GM19240 (cell line): ENCODE results near the gene CHRDL2.
"Not testable (repeated sequence)": the region's sequence is repeated elsewhere in the genome, so short reads cannot be mapped to it uniquely, and the experiment has no call there.

ENCODE experiments used
- DNase-seq: peaks from one replicate; pipeline ENCODE4 v3.0.0; 2011; ENCODE audit warnings: low spot score; ENCODE audit not compliant: insufficient read length

Gene CHRDL2

DNA sequence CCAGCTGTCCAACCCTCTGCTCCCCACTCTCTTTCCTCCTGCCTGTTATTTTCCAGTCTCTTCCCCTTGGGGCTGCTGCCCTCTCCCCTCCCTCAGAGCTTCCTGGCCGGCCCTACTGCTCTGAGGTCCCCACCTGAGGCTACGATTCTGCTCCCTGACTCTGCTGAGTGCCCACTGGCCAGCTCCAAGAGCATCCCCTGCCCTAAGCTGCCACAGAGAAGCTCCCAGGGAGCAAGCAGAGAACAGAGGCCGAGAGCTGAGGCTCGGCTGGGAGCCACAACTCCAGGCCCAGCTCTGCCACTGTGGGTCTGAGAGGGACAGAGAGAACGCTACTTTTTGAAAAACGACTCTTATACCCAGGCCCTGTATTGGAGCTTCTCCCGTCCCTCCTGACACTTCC, 61.1 kb downstream of the CHRDL2 start:
- DNase-seq, result no peak

DNA sequence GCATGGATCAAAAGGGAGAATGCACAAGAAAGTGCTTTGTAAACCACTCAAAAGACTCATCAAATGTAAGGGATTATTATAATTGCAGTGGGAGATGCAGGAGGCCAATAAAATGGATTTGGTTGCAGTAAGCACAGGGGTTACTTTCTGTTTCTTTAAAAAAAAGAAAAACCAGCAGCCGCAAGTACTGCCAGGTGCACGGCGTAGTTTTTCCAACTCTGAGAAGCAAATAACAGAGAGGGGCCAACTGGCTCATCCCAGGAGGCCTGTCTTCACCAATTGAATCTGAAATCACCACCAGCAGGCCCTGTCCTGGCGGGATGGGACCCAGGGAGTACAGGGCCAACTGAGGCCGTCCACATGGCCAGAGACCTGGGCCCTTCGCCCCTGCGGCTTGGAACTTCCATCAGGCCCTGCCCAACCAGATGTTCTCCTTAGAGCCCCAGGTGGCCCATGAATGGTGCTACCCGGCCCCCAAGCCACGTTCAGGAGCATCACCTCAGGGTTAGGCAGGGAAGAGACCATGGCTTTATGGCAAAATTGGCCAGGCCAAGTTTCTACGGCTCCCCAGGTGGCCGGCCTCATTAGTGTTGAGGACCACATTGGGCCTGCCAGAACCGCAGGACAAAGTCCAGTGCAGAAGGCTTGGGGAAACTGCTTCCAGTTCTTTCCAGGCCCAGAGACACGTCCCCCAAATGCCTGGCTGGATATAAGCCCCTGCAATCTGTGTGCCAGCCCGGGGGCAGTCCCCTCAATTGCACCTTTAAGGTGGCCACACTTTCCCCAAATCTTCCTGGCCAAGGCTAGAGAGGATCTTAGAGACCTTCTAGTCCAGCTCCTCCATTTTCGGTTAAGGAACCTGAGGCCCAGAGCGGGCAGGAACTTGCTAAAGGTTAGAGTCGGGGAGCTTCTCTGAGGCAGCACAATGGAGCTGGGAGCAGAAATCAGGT, 61.7 kb downstream of the CHRDL2 start:
- DNase-seq, result no peak

DNA sequence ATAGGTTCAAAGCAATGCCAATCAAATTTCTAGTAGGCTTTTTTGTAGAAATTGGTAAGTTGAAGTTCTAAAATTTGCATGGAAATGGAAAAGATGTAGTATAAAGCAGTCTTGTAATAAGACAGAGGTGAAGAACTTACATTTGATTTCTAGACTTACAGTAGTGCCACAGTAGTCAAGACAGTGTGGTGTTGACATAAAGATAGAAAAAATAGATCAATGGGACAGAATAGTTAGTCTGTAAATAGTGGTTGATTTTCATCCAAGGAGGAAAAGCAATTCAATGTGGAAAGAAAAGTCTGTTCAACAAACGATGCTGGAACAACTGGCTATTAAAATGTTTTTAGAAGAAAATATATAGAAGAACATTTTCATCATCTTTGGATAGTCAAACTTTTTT, 67.9 kb downstream of the CHRDL2 start:
- no peak for DNase-seq

DNA sequence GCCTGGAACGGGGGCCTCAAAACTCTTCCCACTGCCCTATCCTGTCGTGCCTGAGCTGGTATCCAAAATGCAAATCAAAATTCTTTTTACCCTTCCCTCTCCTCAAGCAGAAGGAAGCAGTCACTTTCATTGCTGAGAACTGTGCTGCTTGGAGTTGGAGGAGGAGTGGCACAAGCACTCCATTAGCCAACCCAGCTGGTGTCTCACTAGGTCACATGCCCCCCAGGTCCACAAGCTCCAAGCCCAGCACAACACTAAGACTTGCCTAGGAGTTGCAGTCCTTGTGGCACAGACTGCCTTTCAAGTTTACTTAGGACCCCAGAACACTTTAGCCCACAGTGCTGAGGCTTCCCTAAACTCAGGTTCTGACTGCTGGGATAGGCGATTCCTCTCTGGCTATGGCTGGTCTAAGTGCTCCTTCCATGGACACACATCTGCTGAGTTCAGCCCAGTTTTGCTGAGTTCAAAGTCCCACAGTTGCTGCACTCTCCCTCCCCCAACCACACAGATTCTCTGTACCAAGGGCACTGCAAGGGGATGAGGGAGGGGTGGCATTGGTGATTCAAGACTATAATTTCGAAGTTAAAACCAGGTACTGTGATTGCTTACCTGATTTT, 68.6 kb downstream of the CHRDL2 start:
- DNase-seq, result no peak

DNA sequence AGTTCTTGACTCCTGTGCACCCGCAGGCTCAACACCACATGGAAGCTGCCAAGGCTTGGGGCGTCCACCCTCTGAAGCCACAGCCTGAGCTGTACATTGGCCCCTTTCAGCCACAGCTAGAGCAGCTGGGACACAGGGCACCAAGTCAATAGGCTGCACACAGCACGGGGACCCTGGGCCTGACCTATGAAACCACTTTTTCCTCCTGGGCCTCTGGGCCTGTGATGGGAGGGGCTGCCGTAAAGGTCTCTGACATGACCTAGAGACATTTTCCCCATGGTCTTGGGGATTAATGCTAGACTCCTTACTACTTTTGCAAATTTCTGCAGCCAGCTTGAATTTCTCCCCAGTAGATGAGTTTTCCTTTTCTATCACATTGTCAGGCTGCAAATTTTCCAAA, 72.1 kb downstream of the CHRDL2 start:
- not testable (repeated sequence) for DNase-seq

DNA sequence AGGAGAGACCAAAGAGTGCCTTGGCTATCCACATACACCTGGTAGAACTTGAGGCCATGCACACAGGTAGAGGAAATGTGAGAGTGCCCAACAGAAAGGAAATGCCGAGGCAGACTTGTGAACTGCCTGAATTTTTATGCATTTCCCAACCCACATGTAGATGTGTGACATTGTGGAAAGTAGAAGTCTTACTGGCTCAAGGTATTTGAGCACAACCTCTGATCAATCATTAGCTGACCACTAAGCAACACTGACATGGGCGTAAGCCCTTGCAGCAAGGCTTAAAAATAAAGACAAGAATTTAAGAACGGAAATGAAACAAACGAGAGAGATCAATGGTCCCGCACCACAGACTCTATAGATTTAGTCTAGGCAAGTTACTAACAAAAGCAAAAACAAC, 76.2 kb downstream of the CHRDL2 start:
- no peak for DNase-seq

DNA sequence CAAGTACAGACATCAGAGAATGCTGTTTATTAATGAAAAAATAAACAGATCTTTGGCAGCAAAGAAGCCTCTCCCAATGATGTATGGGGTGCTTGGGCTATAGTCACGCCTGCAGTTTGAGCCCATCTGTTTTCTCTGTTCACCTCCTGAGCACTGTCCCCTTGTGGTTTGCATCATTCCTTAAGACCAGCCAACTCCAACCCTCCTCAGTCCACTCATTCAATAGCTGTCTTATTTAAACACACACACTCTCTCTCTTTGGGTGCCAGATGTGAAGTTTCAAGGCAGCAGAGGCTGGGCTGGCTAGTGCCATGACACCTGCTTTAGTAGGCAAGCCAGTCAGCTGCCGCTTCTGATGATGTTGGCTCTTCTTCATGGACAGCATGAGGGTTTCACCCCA, 80.7 kb downstream of the CHRDL2 start:
- DNase-seq, result no peak

DNA sequence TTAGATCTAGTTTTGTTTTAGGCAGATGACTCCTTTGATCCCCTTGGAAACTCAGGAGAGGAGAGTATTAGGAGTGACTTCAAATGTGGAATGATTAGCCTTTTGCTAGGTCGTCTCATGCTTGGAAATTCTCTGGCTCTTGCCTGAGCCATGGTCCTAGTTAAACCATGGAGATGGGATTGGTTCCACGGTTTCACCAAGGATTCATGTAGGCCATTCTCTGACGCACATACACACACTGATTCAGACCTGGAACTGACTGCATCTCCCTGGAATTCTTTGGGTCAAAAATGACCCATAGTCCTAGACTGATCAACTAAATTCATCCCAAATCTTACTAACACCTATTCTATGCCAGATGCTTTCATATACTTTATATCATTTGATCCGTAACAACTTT, 82.3 kb downstream of the CHRDL2 start:
- DNase-seq, result no peak

DNA sequence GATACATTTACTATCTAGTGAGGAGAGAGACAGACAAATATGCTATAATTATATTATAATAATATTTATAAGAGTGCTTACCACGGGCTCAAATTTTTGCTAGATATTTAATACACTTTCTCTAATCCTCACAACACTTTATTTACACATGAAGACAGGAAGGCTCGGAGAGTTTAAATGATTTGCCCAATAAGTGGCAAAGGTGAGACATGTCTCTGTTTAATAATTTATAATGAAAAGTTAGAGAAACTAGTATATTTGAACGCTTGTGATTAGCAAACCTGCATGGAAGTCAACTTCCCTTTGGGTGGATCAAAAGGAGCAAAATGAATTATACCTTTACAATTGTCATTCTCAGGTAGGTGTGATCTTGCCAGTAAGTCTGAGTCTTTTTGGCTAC, 83.4 kb downstream of the CHRDL2 start:
- no peak for DNase-seq

DNA sequence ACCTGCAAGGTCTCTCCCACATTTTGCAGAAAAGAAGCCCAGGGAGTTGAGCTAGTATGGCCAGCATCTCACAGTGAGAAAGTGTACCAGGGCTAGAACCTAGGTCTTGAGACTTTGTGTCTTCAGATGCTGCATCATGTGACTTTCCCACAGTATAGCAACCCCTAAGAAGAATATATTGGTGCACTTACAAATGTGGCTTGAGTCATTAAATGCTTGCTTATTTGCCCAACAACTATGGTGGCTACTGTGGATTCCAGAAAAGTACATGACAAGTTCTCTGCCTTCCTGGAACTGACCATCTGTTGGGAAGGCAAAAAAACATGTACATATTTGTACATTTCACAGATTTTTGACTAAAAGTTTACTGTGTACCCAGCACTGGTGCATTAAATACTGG, 83.8 kb downstream of the CHRDL2 start:
- no peak for DNase-seq

DNA sequence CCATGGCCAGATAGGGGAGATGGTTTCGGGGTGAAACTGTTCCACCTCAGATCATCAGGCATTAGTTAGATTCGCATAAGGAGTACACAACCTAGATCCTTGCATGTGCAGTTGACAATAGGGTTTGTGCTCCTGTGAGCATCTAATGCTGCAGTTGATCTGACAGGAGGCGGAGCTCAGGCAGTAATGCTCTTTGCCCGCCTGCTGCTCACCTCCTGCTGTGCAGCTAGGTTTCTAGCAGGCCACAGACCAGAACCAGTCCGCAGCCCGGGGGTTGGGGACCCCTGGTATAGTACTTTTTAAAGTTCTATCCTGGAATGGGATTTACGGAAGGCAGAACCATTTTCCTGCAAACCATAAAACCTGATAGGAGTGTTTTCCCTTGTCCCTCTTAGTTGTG, 84.3 kb downstream of the CHRDL2 start:
- DNase-seq, result no peak
